H1 (cell line): Measurements from ENCODE around the gene ANKMY2.

ENCODE experiments used
- BRCA1 ChIP-seq: IDR thresholded peaks from 2 replicates; pipeline ENCODE4 v1.6.1; 2012; ENCODE audit warnings: low read depth, low read length, improper control_type of control experiment
- CBX5 ChIP-seq: fragments of 300-800, 300-1000 bp; sonication (generic); IDR thresholded peaks from 2 replicates; pipeline ENCODE4 v1.7.1; 2016; ENCODE audit warnings: antibody characterized with exemption, low read length, low read depth
- CHD1 ChIP-seq: IDR thresholded peaks from 2 replicates; pipeline ENCODE4 v1.6.1; 2012; ENCODE audit warnings: low read depth, low read length, improper control_type of control experiment
- EZH2 ChIP-seq: fragments of 200-600 bp; sonication (generic); IDR thresholded peaks from 2 replicates; pipeline ENCODE4 v1.7.1; 2012; ENCODE audit warnings: low read depth, mild to moderate bottlenecking, moderate library complexity, low read length, inconsistent platforms; ENCODE audit not compliant: severe bottlenecking
- GTF2F1 ChIP-seq: IDR thresholded peaks from 2 replicates; pipeline ENCODE4 v1.6.1; 2012; ENCODE audit warnings: low read depth, low read length, improper control_type of control experiment, borderline replicate concordance
- POLR2A ChIP-seq, 2 experiments: IDR thresholded peaks; 1 replicate in 1 of 2; 2 replicates in 1 of 2; pipeline ENCODE4 v1.6.1; 2011; ENCODE audit warnings: low read depth in 2 of 2, low read length in 2 of 2, mild to moderate bottlenecking in 2 of 2; ENCODE audit errors: control extremely low read depth in 1 of 2
- SP1 ChIP-seq: IDR thresholded peaks from 2 replicates; pipeline ENCODE4 v1.6.1; 2011; ENCODE audit warnings: low read depth, low read length
- TF ChIP-seq, protein P1 (sequence below): IDR thresholded peaks from 2 replicates; pipeline ENCODE4 v1.6.1; 2012; ENCODE audit warnings: low read length, inconsistent platforms
- TF ChIP-seq, protein P2 (sequence below), 3 experiments: IDR thresholded peaks; 1 replicate in 2 of 3; 2 replicates in 1 of 3; pipeline versions ENCODE4 v1.5.1 to v1.6.1; 2011; ENCODE audit warnings: low read length in 3 of 3, mild to moderate bottlenecking in 3 of 3, inconsistent platforms in 2 of 3, low read depth in 1 of 3, moderate library complexity in 1 of 3; ENCODE audit not compliant: insufficient read depth in 1 of 3; ENCODE audit errors: control extremely low read depth in 1 of 3

DNA sequence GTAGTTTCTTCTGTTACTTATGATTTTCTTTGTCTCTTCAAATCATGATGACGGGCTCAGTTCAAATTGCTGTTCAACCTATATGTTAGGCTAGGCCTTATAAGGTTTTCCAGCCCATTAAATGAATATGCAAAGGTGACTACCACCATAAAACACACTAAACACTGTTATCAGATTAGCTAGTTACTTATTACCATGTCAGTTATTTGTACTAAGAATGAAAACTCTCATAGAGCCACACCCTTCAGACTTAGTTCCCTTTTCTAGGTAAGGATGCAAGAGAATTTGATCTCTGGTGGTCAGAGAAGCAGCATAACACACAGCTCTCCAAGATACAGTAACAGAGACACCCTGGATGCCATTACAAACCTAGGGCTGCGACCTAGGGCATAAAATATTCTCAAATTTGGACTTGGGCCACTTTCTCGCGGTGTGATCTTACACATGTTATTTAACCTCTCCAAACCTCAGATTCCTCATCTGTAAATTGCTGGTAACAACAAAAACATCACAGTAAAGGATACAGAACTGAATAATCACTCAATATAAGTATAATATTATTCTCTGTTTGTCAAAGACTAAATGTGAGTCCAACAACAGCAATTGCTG lies 35.6 kb downstream of the ANKMY2 start:
- TF ChIP-seq GTF2F1 (no peak), BRCA1 (no peak), CBX5 (no peak), SP1 (no peak), CHD1 (no peak), EZH2 (no peak), POLR2A (IDR thresholded peaks at IDR 0.05; ENCODE audit: control extremely low read depth in 1 of 2, low read depth in 2 of 2, low read length in 2 of 2) (no peak)
- TF ChIP-seq, protein P1, sequence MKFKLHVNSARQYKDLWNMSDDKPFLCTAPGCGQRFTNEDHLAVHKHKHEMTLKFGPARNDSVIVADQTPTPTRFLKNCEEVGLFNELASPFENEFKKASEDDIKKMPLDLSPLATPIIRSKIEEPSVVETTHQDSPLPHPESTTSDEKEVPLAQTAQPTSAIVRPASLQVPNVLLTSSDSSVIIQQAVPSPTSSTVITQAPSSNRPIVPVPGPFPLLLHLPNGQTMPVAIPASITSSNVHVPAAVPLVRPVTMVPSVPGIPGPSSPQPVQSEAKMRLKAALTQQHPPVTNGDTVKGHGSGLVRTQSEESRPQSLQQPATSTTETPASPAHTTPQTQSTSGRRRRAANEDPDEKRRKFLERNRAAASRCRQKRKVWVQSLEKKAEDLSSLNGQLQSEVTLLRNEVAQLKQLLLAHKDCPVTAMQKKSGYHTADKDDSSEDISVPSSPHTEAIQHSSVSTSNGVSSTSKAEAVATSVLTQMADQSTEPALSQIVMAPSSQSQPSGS = no peak
- TF ChIP-seq, protein P2, sequence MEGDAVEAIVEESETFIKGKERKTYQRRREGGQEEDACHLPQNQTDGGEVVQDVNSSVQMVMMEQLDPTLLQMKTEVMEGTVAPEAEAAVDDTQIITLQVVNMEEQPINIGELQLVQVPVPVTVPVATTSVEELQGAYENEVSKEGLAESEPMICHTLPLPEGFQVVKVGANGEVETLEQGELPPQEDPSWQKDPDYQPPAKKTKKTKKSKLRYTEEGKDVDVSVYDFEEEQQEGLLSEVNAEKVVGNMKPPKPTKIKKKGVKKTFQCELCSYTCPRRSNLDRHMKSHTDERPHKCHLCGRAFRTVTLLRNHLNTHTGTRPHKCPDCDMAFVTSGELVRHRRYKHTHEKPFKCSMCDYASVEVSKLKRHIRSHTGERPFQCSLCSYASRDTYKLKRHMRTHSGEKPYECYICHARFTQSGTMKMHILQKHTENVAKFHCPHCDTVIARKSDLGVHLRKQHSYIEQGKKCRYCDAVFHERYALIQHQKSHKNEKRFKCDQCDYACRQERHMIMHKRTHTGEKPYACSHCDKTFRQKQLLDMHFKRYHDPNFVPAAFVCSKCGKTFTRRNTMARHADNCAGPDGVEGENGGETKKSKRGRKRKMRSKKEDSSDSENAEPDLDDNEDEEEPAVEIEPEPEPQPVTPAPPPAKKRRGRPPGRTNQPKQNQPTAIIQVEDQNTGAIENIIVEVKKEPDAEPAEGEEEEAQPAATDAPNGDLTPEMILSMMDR (IDR thresholded peaks at IDR 0.05; ENCODE audit: control extremely low read depth in 1 of 3, insufficient read depth in 1 of 3, low read depth in 1 of 3, low read length in 3 of 3) = no peak
